Measurements from ENCODE around the gene KAZN. TPM values are rescaled to one million over a fixed set of nuclear protein-coding genes. Genes with fewer than 3 reads are reported as not detected.

Gene KAZN
- polyA plus RNA-seq, 1 donor from 2014 or later, result 20.6 TPM

DNA sequence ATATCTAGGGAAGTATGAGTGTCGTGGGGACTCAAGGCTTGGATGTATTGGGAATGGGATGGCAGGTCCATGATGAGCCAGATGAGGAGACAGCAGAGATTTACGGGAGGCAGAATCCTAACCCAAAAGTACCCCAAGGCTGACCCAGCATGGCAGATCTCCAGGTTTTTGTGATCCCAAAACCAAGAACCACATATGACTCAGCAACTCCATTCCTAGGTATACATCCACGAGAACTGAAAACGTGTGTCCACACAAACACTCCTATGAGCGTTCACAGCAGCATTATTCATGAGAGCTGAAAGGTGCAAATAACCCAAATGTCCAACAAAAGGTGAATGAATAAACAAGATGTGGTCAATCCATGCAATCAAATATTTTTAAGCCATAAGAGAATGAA, 201.5 kb downstream of the KAZN start:
- H3K9me2 ChIP-seq (ENCODE audit: insufficient read depth, low read length), result no peaks in the 10 kb centered on the region

DNA sequence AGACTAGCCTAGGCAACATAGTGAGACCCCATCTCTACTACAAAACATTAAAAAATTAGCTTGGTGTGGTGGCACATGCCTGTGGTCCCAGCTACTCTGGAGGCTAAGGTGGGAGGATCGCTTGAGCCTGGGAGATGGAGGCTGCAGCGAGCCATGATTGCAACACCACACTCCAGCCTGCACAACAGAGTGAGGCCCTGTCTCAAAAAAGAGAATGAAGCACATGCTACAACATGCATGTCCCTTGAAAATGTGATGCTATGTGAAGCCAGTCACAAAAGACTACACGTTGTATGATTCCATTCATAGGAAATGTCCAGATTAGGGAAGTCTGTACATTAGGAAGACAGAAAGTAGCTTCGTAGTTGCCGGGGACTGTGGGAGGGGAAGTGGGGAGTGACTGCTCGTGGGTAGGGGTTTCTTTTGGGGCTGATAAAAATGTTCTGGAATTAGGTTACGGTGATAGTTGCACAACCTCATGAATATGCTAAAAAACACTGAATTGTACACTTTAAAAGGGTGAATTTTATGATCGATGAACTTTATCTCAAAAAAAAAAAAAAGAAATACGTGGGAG, 202.1 kb downstream of the KAZN start:
- no peaks in the 10 kb centered on the region for H3K79me2 ChIP-seq (replicated peaks; ENCODE audit: insufficient read depth, low read length)
- H3K9me2 ChIP-seq (ENCODE audit: insufficient read depth, low read length), result no peaks in the 10 kb centered on the region
- no peak overlapping the region for H3K9ac ChIP-seq (ENCODE audit: low read length)
- H3K9me3 ChIP-seq (ENCODE audit: low read length), result no peaks in the 10 kb centered on the region
- no peaks in the 10 kb centered on the region for H4K20me1 ChIP-seq (ENCODE audit: insufficient read depth)
- H3K27ac ChIP-seq (ENCODE audit: low read length), result no peak overlapping the region
- H3K36me3 ChIP-seq (ENCODE audit: insufficient read depth, low read length), result no peaks in the 10 kb centered on the region
- no peak overlapping the region for H3K4me2 ChIP-seq (ENCODE audit: low read length)
- H3F3A ChIP-seq (ENCODE audit: insufficient read depth, low read length, poor library complexity, severe bottlenecking), result no peaks in the 10 kb centered on the region
- H2AFZ ChIP-seq (ENCODE audit: low read depth, low read length), result no peak overlapping the region
- TF ChIP-seq MXI1 (conservative IDR thresholded peaks at IDR 0.05; ENCODE audit: poor library complexity, severe bottlenecking), result no peak
- no peak for TF ChIP-seq TAF1 (IDR thresholded peaks at IDR 0.05; ENCODE audit: low read depth)
- no peaks in the 10 kb centered on the region for H3K27me3 ChIP-seq (ENCODE audit: insufficient read depth, low read depth, low read length)
- H3K4me3 ChIP-seq (ENCODE audit: low read length), result no peak overlapping the region

More for the DNA sequence above, 201.5 kb downstream of the KAZN start:
- no peak overlapping the region for H3K9ac ChIP-seq (ENCODE audit: low read length)
- H3K27me3 ChIP-seq (ENCODE audit: insufficient read depth, low read depth, low read length), result no peaks in the 10 kb centered on the region
- no peaks in the 10 kb centered on the region for H3K79me2 ChIP-seq (replicated peaks; ENCODE audit: insufficient read depth, low read length)
- no peaks in the 10 kb centered on the region for H3K9me3 ChIP-seq (ENCODE audit: low read length)
- H2AFZ ChIP-seq (ENCODE audit: low read depth, low read length), result no peak overlapping the region
- no peak overlapping the region for H3K27ac ChIP-seq (ENCODE audit: low read length)
- no peak for TF ChIP-seq TAF1 (IDR thresholded peaks at IDR 0.05; ENCODE audit: low read depth)
- TF ChIP-seq, protein P1, sequence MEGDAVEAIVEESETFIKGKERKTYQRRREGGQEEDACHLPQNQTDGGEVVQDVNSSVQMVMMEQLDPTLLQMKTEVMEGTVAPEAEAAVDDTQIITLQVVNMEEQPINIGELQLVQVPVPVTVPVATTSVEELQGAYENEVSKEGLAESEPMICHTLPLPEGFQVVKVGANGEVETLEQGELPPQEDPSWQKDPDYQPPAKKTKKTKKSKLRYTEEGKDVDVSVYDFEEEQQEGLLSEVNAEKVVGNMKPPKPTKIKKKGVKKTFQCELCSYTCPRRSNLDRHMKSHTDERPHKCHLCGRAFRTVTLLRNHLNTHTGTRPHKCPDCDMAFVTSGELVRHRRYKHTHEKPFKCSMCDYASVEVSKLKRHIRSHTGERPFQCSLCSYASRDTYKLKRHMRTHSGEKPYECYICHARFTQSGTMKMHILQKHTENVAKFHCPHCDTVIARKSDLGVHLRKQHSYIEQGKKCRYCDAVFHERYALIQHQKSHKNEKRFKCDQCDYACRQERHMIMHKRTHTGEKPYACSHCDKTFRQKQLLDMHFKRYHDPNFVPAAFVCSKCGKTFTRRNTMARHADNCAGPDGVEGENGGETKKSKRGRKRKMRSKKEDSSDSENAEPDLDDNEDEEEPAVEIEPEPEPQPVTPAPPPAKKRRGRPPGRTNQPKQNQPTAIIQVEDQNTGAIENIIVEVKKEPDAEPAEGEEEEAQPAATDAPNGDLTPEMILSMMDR (IDR thresholded peaks at IDR 0.05; ENCODE audit: poor library complexity, severe bottlenecking), result no peak
- TF ChIP-seq POLR2AphosphoS5 (IDR thresholded peaks at IDR 0.05), result no peak
- TF ChIP-seq MXI1 (conservative IDR thresholded peaks at IDR 0.05; ENCODE audit: poor library complexity, severe bottlenecking), result no peak
- TF ChIP-seq RAD21 (conservative IDR thresholded peaks at IDR 0.05), result no peak
- H3K4me2 ChIP-seq (ENCODE audit: low read length), result no peak overlapping the region
- H3F3A ChIP-seq (ENCODE audit: insufficient read depth, low read length, poor library complexity, severe bottlenecking), result no peaks in the 10 kb centered on the region
- H3K4me3 ChIP-seq (ENCODE audit: low read length), result no peak overlapping the region
- no peaks in the 10 kb centered on the region for H3K36me3 ChIP-seq (ENCODE audit: insufficient read depth, low read length)
- H4K20me1 ChIP-seq (ENCODE audit: insufficient read depth), result no peaks in the 10 kb centered on the region

DNA sequence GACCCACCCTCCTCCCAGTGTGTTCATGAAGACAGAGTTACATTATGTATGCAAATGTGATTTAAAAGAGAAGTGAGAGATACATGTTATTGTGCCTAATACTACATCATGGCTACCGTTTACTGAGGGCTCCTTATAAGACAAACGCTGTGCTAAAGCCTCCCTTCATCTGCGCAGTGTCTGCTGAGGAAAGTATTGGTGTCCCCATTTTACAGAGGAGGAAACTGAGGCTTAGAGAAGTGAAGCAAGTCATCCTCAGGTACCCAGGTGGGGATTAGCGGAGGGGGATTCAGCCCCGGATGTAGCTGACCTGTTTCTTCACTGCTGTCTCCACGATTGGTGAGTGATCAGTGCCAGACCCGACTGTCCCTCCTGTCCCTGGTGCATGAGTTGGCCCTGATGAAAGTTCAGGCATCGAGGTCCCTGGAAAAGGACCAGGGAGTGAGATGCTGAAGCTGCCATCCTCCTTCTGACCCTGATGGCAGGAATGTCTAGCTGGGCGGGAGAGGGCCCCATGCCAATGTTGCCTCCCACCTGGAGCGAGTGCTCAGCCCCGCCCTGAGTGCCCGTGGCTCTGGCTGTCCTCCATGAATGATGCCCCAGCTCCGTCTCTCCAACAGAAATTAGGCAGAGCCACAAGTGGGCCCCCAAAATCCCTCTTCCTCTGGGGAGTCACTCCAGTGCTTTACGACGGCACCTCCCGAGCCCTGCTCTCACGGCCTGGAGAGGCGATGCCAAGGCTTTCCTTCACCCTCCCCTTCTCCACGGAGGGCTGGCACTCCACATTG, 204.7 kb downstream of the KAZN start:
- Histone ChIP-seq H3K4me3 (ENCODE audit: low read length) (no peak overlapping the region), H3F3A (ENCODE audit: insufficient read depth, low read length, poor library complexity, severe bottlenecking) (no peaks in the 10 kb centered on the region), H2AFZ (ENCODE audit: low read depth, low read length) (no peak overlapping the region), H3K9ac (ENCODE audit: low read length) (no peak overlapping the region), H3K27ac (ENCODE audit: low read length) (no peak overlapping the region), H3K4me2 (ENCODE audit: low read length) (no peak overlapping the region), H4K20me1 (ENCODE audit: insufficient read depth) (no peaks in the 10 kb centered on the region), H3K79me2 (replicated peaks; ENCODE audit: insufficient read depth, low read length) (no peaks in the 10 kb centered on the region), H3K9me2 (ENCODE audit: insufficient read depth, low read length) (no peaks in the 10 kb centered on the region), H3K9me3 (ENCODE audit: low read length) (peaks cover 10% of the 10 kb centered on the region), H3K27me3 (ENCODE audit: insufficient read depth, low read depth, low read length) (no peaks in the 10 kb centered on the region), H3K36me3 (ENCODE audit: insufficient read depth, low read length) (no peaks in the 10 kb centered on the region)
- TF ChIP-seq SMC3 (conservative IDR thresholded peaks at IDR 0.05; ENCODE audit: poor library complexity) (no peak), POLR2AphosphoS5 (IDR thresholded peaks at IDR 0.05) (no peak), EZH2 (IDR thresholded peaks at IDR 0.05; ENCODE audit: borderline replicate concordance, insufficient read depth, low read length, poor library complexity, severe bottlenecking) (no peak), RAD21 (conservative IDR thresholded peaks at IDR 0.05) (no peak), TAF1 (IDR thresholded peaks at IDR 0.05; ENCODE audit: low read depth) (no peak), EP300 (conservative IDR thresholded peaks at IDR 0.05; ENCODE audit: poor library complexity, severe bottlenecking) (no peak), MXI1 (conservative IDR thresholded peaks at IDR 0.05; ENCODE audit: poor library complexity, severe bottlenecking) (no peak)
- TF ChIP-seq, protein P2, sequence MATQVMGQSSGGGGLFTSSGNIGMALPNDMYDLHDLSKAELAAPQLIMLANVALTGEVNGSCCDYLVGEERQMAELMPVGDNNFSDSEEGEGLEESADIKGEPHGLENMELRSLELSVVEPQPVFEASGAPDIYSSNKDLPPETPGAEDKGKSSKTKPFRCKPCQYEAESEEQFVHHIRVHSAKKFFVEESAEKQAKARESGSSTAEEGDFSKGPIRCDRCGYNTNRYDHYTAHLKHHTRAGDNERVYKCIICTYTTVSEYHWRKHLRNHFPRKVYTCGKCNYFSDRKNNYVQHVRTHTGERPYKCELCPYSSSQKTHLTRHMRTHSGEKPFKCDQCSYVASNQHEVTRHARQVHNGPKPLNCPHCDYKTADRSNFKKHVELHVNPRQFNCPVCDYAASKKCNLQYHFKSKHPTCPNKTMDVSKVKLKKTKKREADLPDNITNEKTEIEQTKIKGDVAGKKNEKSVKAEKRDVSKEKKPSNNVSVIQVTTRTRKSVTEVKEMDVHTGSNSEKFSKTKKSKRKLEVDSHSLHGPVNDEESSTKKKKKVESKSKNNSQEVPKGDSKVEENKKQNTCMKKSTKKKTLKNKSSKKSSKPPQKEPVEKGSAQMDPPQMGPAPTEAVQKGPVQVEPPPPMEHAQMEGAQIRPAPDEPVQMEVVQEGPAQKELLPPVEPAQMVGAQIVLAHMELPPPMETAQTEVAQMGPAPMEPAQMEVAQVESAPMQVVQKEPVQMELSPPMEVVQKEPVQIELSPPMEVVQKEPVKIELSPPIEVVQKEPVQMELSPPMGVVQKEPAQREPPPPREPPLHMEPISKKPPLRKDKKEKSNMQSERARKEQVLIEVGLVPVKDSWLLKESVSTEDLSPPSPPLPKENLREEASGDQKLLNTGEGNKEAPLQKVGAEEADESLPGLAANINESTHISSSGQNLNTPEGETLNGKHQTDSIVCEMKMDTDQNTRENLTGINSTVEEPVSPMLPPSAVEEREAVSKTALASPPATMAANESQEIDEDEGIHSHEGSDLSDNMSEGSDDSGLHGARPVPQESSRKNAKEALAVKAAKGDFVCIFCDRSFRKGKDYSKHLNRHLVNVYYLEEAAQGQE (IDR thresholded peaks at IDR 0.05; ENCODE audit: borderline replicate concordance), result no peak
- TF ChIP-seq, protein P1 (IDR thresholded peaks at IDR 0.05; ENCODE audit: poor library complexity, severe bottlenecking), result no peak
